ENCODE results near the gene CCNL1.

CCNL1 gene

DNA sequence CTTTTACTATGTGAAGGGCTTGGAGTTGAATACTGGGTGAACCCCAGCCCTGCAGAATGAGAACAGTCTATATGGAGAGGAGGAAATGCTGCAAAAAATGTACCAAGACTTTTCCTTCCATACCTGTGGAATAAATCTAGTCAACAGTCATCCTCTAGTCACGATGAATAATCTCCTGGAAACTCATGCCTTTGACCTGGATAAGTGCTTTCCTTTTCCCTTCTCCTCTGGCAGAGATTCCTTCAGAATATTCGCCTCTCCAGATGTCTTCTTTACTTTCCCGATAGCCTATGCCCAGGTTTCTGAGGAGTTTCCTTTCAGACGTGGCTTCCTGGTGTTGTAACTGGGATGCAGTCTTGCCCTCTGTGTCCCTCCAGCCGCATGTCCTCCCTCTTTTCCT, 28.1 kb downstream of the CCNL1 start:
- no peak for ATAC-seq (replicated peaks)

DNA sequence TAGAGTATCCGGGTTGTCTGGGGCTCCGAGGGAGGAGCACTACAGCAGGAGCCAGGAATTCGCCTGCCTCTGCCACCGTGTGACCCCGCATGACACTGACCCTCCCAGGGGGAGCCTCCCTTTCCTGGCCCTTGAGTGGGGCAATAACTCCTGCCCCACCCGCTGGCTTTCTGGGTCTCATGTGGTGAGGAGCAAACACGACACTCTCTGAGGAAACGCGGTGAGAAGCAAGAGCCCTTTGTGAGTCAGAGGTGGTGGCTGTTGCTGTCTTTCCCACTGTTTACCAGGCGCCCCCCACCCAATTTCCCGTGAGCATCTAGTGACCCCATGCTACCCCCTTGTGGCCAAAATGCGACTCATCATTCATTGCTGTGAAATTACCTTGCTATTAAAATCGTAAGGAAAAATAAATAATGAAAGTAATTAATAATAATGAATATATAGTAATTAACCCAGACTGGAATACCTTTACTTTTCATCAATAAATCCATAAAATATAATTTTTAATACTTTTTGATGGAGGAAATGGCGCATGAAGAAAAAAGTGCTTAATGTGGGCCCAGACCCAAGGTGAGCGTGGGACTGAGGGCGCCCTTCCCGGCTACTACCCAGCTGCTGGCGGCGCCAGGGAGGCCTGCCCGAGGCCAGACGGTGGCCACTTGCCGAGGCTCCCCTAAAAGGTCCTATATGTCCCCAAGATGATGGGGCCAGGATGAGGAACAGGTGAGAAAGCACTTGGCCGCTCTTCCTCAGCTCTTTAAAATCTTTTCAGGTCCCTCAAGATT, 29.3 kb downstream of the CCNL1 start:
- Mint-ChIP-seq H3K27ac (peak overlapping the region; percentile 90 to 96), H3K27me3 (no peaks in the 10 kb centered on the region), H3K4me3 (peak overlapping the region; percentile 72 to 81), H3K36me3 (ENCODE audit: insufficient read depth) (peaks cover 17% of the 10 kb centered on the region), H3K9me3 (no peaks in the 10 kb centered on the region), H3K4me1 (ENCODE audit: low read depth in 2 of 2) (peaks cover 52 to 54% of the 10 kb centered on the region in 2 donors)
- DNase-seq (peak; percentile 67 to 74 (median 70)), ATAC-seq (replicated peaks) (peak; percentile 75)

More for the DNA sequence above, 28.1 kb downstream of the CCNL1 start:
- Mint-ChIP-seq H3K9me3 (no peaks in the 10 kb centered on the region), H3K4me1 (ENCODE audit: low read depth in 2 of 2) (peaks cover 49 to 54% of the 10 kb centered on the region in 2 donors), H3K36me3 (ENCODE audit: insufficient read depth) (peaks cover 17% of the 10 kb centered on the region), H3K27me3 (no peaks in the 10 kb centered on the region), H3K27ac (peak overlapping the region; percentile 90 to 96), H3K4me3 (peak overlapping the region; percentile 72 to 81)
- no peak for DNase-seq

- Mint-ChIP-seq H3K9me3 (no peaks in the 10 kb centered on the region), H3K27me3 (no peaks in the 10 kb centered on the region), H3K4me3 (peak overlapping the region; percentile 72 to 81), H3K4me1 (ENCODE audit: low read depth in 2 of 2) (peaks cover 52 to 54% of the 10 kb centered on the region in 2 donors), H3K36me3 (ENCODE audit: insufficient read depth) (peaks cover 17% of the 10 kb centered on the region), H3K27ac (peak overlapping the region; percentile 90 to 96)
- ATAC-seq (replicated peaks) (peak; percentile 8), DNase-seq (peak in 1 of 3 experiments; percentile 23)
Observed at GRCh38 chr3:157129803-157130466, 30.0 kb downstream of the CCNL1 start.

DNA sequence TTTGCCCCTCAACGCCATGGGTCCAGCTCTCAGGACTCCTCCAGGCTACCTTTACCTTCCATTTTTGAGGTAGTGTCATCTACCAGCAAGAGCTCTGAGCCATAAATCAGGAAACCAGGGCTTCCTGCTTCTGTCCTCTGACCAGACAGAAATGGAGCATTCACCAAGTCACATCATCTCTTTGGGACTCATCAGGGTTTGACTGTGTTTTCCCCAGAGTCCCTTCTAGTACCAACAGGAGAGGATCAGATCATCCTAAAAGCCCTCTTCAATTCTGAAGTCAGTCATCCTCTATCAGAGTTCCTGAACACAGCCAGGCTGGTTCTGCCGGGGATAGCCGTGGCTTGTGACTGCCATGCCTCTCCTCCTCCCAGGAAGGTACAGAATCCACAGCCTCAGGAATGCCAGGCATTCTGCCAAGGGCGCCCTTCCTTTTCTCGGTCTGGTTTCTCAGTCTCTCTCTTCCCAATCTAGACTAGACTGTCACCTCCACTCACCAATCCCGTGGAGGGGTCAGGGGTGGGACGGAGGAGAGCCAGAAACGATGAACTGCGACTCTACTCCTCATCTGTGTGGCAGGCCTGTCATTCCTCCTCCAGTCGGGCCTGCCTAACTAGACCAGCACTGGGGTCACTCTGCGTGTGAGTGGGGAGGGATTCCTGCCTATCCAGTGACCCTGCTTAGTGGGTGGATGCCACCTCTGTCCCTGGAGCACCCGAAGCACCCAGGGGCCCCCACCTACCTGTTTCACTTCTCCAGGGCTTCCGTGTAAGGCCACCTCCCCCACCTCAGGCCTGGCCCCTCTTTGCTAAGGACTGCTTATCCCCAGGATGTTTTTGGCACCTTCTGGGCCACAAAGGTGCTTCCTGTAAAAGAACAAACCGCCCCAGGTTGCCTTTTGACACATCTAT, 30.9 kb downstream of the CCNL1 start:
- ATAC-seq (replicated peaks) (peak; percentile 44), DNase-seq (peak; percentile 33 to 38 (median 35))
- Mint-ChIP-seq H3K9me3 (no peaks in the 10 kb centered on the region), H3K4me3 (peak overlapping the region; percentile 72 to 81), H3K27me3 (no peaks in the 10 kb centered on the region), H3K4me1 (ENCODE audit: low read depth in 2 of 2) (peaks cover 51 to 53% of the 10 kb centered on the region in 2 donors), H3K27ac (peak overlapping the region; percentile 90 to 96), H3K36me3 (ENCODE audit: insufficient read depth) (peaks cover 17% of the 10 kb centered on the region)

DNA sequence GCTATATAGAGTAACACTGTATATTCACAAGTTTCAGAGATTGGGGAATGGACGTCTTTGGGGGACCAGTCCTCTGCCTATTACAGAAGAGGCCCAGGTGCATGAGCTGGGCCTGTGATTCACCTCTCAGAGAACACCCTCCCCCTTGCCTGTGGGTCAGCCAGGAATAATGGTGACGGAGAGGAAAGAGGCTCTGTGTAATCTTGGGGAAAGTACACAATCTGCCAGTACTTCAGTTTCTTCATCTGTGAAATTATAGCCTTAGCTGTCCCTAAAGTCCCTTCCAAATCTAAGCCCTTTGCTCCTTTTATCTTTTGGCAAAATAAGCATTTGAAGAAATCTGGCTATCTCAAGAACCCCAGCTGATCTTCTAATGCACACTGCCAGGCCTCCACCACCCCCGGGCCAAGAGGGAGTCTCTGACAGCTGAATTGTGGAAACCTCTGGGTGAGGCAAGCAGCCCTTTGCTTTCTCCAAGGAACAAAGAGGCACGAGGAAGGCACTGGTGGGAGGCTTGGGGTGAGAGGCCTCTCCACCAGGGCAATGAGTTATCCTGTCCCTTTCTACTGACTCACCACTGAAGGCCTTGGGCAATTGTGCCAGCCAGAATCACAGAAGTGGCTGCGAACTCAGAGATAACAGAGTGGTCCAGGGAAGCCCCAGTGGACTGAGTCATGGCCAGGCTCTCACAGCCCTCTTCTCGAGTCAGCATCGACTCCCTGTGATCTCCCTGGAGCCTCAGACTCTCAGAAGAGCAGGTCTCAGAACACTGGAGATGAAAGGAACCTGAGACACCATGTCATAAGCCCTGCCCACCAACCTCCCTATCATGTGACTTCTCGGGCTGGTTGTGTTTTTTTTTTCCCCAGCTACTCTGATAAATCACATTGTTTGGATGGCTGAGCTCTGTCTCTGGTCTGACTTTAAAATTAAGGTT, 31.8 kb downstream of the CCNL1 start:
- H3K27me3 Mint-ChIP-seq = no peaks in the 10 kb centered on the region
- ATAC-seq (replicated peaks) = peak; percentile 54
- H3K4me3 Mint-ChIP-seq = peak overlapping the region; percentile 18 to 81
- peaks cover 48 to 49% of the 10 kb centered on the region in 2 donors for H3K4me1 Mint-ChIP-seq (ENCODE audit: low read depth in 2 of 2)
- H3K27ac Mint-ChIP-seq = peak overlapping the region; percentile 90 to 96
- peaks cover 17% of the 10 kb centered on the region for H3K36me3 Mint-ChIP-seq (ENCODE audit: insufficient read depth)
- peak; percentile 28 to 36 (median 33) for DNase-seq
- no peaks in the 10 kb centered on the region for H3K9me3 Mint-ChIP-seq

GRCh38 chr3:157127268-157127667, 32.7 kb downstream of the CCNL1 start:
- Mint-ChIP-seq H3K36me3 (ENCODE audit: insufficient read depth) (peaks cover 17% of the 10 kb centered on the region), H3K27ac (peak overlapping the region in 1 of 2 donors; percentile 96), H3K4me1 (ENCODE audit: low read depth in 2 of 2) (peaks cover 39 to 45% of the 10 kb centered on the region in 2 donors), H3K9me3 (no peaks in the 10 kb centered on the region), H3K27me3 (no peaks in the 10 kb centered on the region), H3K4me3 (no peak overlapping the region)
- no peak for DNase-seq
- ATAC-seq (replicated peaks) = no peak

DNA sequence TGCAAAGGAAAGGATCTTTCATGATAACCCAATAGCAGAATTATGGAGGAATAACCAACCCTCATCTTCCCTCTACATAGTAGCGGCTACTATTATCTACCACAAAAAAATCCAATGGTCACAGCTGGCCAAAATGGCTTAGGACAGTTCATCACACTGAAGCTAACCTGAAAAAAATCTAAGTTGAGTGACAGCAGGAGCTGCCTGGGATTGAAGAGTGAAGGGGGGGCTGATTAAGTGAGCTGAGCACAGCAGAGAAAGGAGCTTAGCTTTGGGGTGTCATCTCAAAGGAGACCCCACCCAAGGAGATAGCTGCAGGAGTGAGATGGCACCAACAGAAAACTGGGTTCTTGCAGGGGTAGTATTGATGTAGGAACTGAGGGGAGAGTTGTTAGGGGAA, 33.6 kb downstream of the CCNL1 start:
- no peak overlapping the region for H3K4me3 Mint-ChIP-seq
- ATAC-seq (replicated peaks) (no peak), DNase-seq (no peak)
- no peaks in the 10 kb centered on the region for H3K27me3 Mint-ChIP-seq
- peaks cover 30 to 36% of the 10 kb centered on the region in 2 donors for H3K4me1 Mint-ChIP-seq (ENCODE audit: low read depth in 2 of 2)
- H3K27ac Mint-ChIP-seq = peak overlapping the region; percentile 36 to 96
- H3K9me3 Mint-ChIP-seq = no peaks in the 10 kb centered on the region
- H3K36me3 Mint-ChIP-seq (ENCODE audit: insufficient read depth) = peaks cover 17% of the 10 kb centered on the region

DNA sequence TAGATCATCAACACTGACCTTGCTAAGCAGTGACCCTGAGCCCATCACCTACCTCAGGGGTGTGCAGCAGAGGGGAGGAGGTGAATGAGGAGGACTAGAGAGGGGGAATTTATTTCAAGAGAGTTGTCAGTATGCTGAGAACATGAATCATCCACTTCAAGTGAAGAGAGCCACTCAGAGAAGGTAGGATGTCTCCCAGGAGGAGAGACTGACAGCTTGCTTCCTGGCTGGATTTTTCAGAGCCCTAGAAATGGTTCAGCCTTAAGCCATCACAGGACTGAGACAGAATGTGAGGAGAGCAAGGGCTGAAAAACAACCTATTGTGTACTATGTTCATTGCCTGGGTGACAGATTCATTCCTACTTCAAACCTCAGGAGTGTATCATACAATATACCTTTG, 34.8 kb downstream of the CCNL1 start:
- peaks cover 14% of the 10 kb centered on the region for H3K36me3 Mint-ChIP-seq (ENCODE audit: insufficient read depth)
- no peaks in the 10 kb centered on the region for H3K27me3 Mint-ChIP-seq
- no peak overlapping the region for H3K4me3 Mint-ChIP-seq
- DNase-seq = no peak
- H3K27ac Mint-ChIP-seq = no peak overlapping the region
- peaks cover 20 to 26% of the 10 kb centered on the region in 2 donors for H3K4me1 Mint-ChIP-seq (ENCODE audit: low read depth in 2 of 2)
- no peaks in the 10 kb centered on the region for H3K9me3 Mint-ChIP-seq
- no peak for ATAC-seq (replicated peaks)

DNA sequence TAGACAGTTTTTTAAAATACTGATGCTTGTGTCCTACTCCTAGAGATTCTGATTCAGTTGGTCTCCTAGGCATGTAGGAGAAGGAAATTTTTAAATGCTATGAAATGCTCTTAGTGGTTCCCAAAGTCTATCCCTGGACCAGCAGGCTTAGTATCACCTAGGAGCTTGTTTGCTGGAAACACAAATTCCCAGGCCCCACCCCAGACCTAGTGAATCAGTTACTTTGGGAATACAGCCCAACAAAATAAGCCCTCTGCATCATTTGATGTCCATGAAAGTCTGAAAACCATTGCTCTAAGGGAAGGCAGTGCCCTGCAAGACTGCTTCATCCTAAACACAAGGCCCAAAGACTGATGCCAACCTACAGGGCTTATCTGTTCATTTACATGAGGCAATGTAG, 36.3 kb downstream of the CCNL1 start:
- Mint-ChIP-seq H3K27me3 (no peaks in the 10 kb centered on the region), H3K4me1 (ENCODE audit: low read depth in 2 of 2) (peaks cover 14 to 21% of the 10 kb centered on the region in 2 donors), H3K36me3 (ENCODE audit: insufficient read depth) (no peaks in the 10 kb centered on the region), H3K27ac (no peak overlapping the region), H3K4me3 (no peak overlapping the region), H3K9me3 (no peaks in the 10 kb centered on the region)
- DNase-seq (no peak), ATAC-seq (replicated peaks) (no peak)

GRCh38 chr3:157122832-157123427, 37.0 kb downstream of the CCNL1 start:
- Mint-ChIP-seq H3K4me1 (ENCODE audit: low read depth in 2 of 2) (peaks cover 9 to 14% of the 10 kb centered on the region in 2 donors), H3K27ac (no peak overlapping the region), H3K36me3 (ENCODE audit: insufficient read depth) (no peaks in the 10 kb centered on the region), H3K9me3 (no peaks in the 10 kb centered on the region), H3K4me3 (no peak overlapping the region), H3K27me3 (no peaks in the 10 kb centered on the region)
- DNase-seq (no peak), ATAC-seq (replicated peaks) (no peak)

GRCh38 chr3:157122116-157122515, 37.8 kb downstream of the CCNL1 start:
- no peaks in the 10 kb centered on the region for H3K36me3 Mint-ChIP-seq (ENCODE audit: insufficient read depth)
- DNase-seq = no peak
- peaks cover 9 to 14% of the 10 kb centered on the region in 2 donors for H3K4me1 Mint-ChIP-seq (ENCODE audit: low read depth in 2 of 2)
- no peak for ATAC-seq (replicated peaks)
- no peak overlapping the region for H3K4me3 Mint-ChIP-seq
- H3K27me3 Mint-ChIP-seq = no peaks in the 10 kb centered on the region
- no peak overlapping the region for H3K27ac Mint-ChIP-seq
- H3K9me3 Mint-ChIP-seq = no peaks in the 10 kb centered on the region

- H3K36me3 Mint-ChIP-seq (ENCODE audit: insufficient read depth) = no peaks in the 10 kb centered on the region
- DNase-seq (no peak), ATAC-seq (replicated peaks) (no peak)
- H3K27ac Mint-ChIP-seq = no peak overlapping the region
- no peaks in the 10 kb centered on the region for H3K9me3 Mint-ChIP-seq
- H3K27me3 Mint-ChIP-seq = no peaks in the 10 kb centered on the region
- no peak overlapping the region for H3K4me3 Mint-ChIP-seq
- peaks cover 9 to 14% of the 10 kb centered on the region in 2 donors for H3K4me1 Mint-ChIP-seq (ENCODE audit: low read depth in 2 of 2)
Observed at GRCh38 chr3:157121522-157121921, 38.4 kb downstream of the CCNL1 start.

All from effector memory CD8-positive, alpha-beta T cell (primary cell).